Activated T-cell treated with anti-CD3 and anti-CD28 coated beads, Interleukin-2, amount 50 U/mL, for 48 hours (primary cell): ENCODE data around the gene FKBP7.
"Not testable (repeated sequence)": the region's sequence is repeated elsewhere in the genome, so short reads cannot be mapped to it uniquely, and the experiment has no call there.

Source experiments
- DNase-seq, 2 experiments: peaks; one replicate each; pipeline ENCODE4 v3.0.0-alpha.2; 2020

The FKBP7 gene

GRCh38 chr2:178478439-178479274 is at the start of gene FKBP7:
Gene FKBP7 (minus strand): TSS chr2:178478600. CDS start chr2:178478499, 101 bp downstream.
- peak; percentile 86 to 87 for DNase-seq

GRCh38 chr2:178527592-178527991 is 49.2 kb upstream of the FKBP7 start:
- DNase-seq: no peak

- no peak for DNase-seq
Observed at GRCh38 chr2:178526256-178526655, 47.9 kb upstream of the FKBP7 start.

- DNase-seq: not testable (repeated sequence)
Observed at GRCh38 chr2:178525460-178525859, 47.1 kb upstream of the FKBP7 start.

- DNase-seq: not testable (repeated sequence)
Observed at GRCh38 chr2:178525010-178525409, 46.6 kb upstream of the FKBP7 start.

- DNase-seq: peak; percentile 22 to 30
Observed at GRCh38 chr2:178523596-178524134, 45.3 kb upstream of the FKBP7 start.

- DNase-seq: peak; percentile 92
Observed at GRCh38 chr2:178522950-178523595, 44.7 kb upstream of the FKBP7 start.

- DNase-seq: peak; percentile 57
Observed at GRCh38 chr2:178521304-178522150, 43.1 kb upstream of the FKBP7 start.

GRCh38 chr2:178517496-178517895 is 39.1 kb upstream of the FKBP7 start:
- no peak for DNase-seq

GRCh38 chr2:178514664-178515063 is 36.3 kb upstream of the FKBP7 start:
- peak; percentile 52 to 59 for DNase-seq

GRCh38 chr2:178513876-178514275 is 35.5 kb upstream of the FKBP7 start:
- no peak for DNase-seq

- DNase-seq: no peak
Observed at GRCh38 chr2:178512484-178512883, 34.1 kb upstream of the FKBP7 start.

GRCh38 chr2:178510384-178510783 is 32.0 kb upstream of the FKBP7 start:
- DNase-seq: no peak

GRCh38 chr2:178508646-178509045 is 30.2 kb upstream of the FKBP7 start:
- no peak for DNase-seq

- no peak for DNase-seq
Observed at GRCh38 chr2:178506949-178507348, 28.5 kb upstream of the FKBP7 start.

- no peak for DNase-seq
Observed at GRCh38 chr2:178506524-178506923, 28.1 kb upstream of the FKBP7 start.

- DNase-seq: no peak
Observed at GRCh38 chr2:178506101-178506500, 27.7 kb upstream of the FKBP7 start.

- no peak for DNase-seq
Observed at GRCh38 chr2:178502751-178503150, 24.4 kb upstream of the FKBP7 start.

- DNase-seq: no peak
Observed at GRCh38 chr2:178499640-178500039, 21.2 kb upstream of the FKBP7 start.

GRCh38 chr2:178498137-178498536 is 19.7 kb upstream of the FKBP7 start:
- no peak for DNase-seq

GRCh38 chr2:178496049-178496448 is 17.6 kb upstream of the FKBP7 start:
- DNase-seq: no peak

GRCh38 chr2:178491612-178492011 is 13.2 kb upstream of the FKBP7 start:
- DNase-seq: no peak

- DNase-seq: no peak
Observed at GRCh38 chr2:178485356-178485755, 7.0 kb upstream of the FKBP7 start.
